ENCODE results near the gene CAVIN4. TPM values are rescaled to one million over a fixed set of nuclear protein-coding genes. Genes with fewer than 3 reads are reported as not detected.

Gene CAVIN4
- total RNA-seq, 1 donor from 2014 or later, result 71.6 TPM

Other genes with a start within 250 kb of the CAVIN4 start
- 8.3 TPM for gene TEX10, start 225.1 kb upstream of the CAVIN4 start, total RNA-seq
- gene MSANTD3, start 150.9 kb upstream of the CAVIN4 start, total RNA-seq, result 18.1 TPM
- gene TMEFF1, start 104.9 kb upstream of the CAVIN4 start, total RNA-seq, result not detected

Data from left ventricle myocardium superior (tissue), 1 donor.